ENCODE measurements around the gene CBLIF.

GRCh38 chr11:59813364-59813763 lies 31.9 kb downstream of the CBLIF start:
- TF ChIP-seq POLR2AphosphoS5 (IDR thresholded peaks at IDR 0.05) (no peak), CTCF (IDR thresholded peaks at IDR 0.05) (no peak), POLR2A (IDR thresholded peaks at IDR 0.05; ENCODE audit: low read depth) (no peak), EP300 (IDR thresholded peaks at IDR 0.05) (no peak)

Measured in esophagus muscularis mucosa (tissue), 4 donors.